Loucy (cell line): ENCODE data around the gene TMEM132A.

Experiments used
- H2AFZ ChIP-seq: fragments of 200-600 bp; sonication (generic); 2 replicates; pipeline ENCODE4 v1.6.0; 2016; ENCODE audit warnings: antibody characterized with exemption, mild to moderate bottlenecking, low read length, moderate library complexity
- H3F3A ChIP-seq: fragments of 200-600 bp; 2 replicates; pipeline ENCODE4 v1.6.0; 2016; ENCODE audit warnings: antibody characterized with exemption, low read depth, mild to moderate bottlenecking
- H3K27me3 ChIP-seq: fragments of 200-600 bp; sonication (generic); 2 replicates; pipeline ENCODE4 v1.6.1; 2014; ENCODE audit warnings: low read length, mild to moderate bottlenecking; ENCODE audit not compliant: insufficient read depth, poor library complexity, severe bottlenecking
- H3K36me3 ChIP-seq: fragments of 200-600 bp; sonication (generic); 2 replicates; pipeline ENCODE4 v1.6.1; 2016; ENCODE audit warnings: low read length; ENCODE audit not compliant: insufficient read depth
- H3K4me1 ChIP-seq: fragments of 200-600 bp; sonication (generic); 2 replicates; pipeline ENCODE4 v1.5.1; 2014; ENCODE audit warnings: low read length, mild to moderate bottlenecking; ENCODE audit not compliant: insufficient read depth, poor library complexity, severe bottlenecking
- H3K4me2 ChIP-seq: fragments of 200-600 bp; sonication (generic); 2 replicates; pipeline ENCODE4 v1.6.0; 2014; ENCODE audit warnings: antibody characterized with exemption, low read length, low read depth, mild to moderate bottlenecking; ENCODE audit not compliant: poor library complexity, severe bottlenecking
- H3K4me3 ChIP-seq: fragments of 200-600 bp; sonication (generic); 2 replicates; pipeline ENCODE4 v1.5.1; 2014; ENCODE audit warnings: low read length, mild to moderate bottlenecking, mixed read lengths; ENCODE audit not compliant: poor library complexity, severe bottlenecking
- H3K79me2 ChIP-seq: fragments of 200-600 bp; sonication (generic); 2 replicates; pipeline ENCODE4 v1.6.1; 2014; ENCODE audit warnings: low read length; ENCODE audit not compliant: insufficient read depth
- H3K9ac ChIP-seq: fragments of 200-600 bp; sonication (generic); 2 replicates; pipeline ENCODE4 v1.6.0; 2014; ENCODE audit warnings: mild to moderate bottlenecking, low read depth, low read length, moderate library complexity; ENCODE audit not compliant: poor library complexity, severe bottlenecking
- H3K9me2 ChIP-seq: fragments of 200-600 bp; sonication (generic); replicated peaks from 2 replicates; pipeline ENCODE4 v1.6.1; 2016; ENCODE audit warnings: low read depth, low read length, mixed read lengths
- H3K9me3 ChIP-seq: fragments of 200-600 bp; sonication (generic); 2 replicates; pipeline ENCODE4 v1.6.1; 2014; ENCODE audit warnings: mild to moderate bottlenecking, antibody characterized with exemption, low read length, low read depth; ENCODE audit not compliant: insufficient read depth
- H4K20me1 ChIP-seq: fragments of 200-600 bp; sonication (generic); 2 replicates; pipeline ENCODE4 v1.6.0; 2014; ENCODE audit warnings: antibody characterized with exemption, low read length, mild to moderate bottlenecking; ENCODE audit not compliant: insufficient read depth, poor library complexity, severe bottlenecking
- EZH2phosphoT487 ChIP-seq: fragments of 200-600 bp; IDR thresholded peaks from 2 replicates; pipeline ENCODE4 v1.6.1; 2018; ENCODE audit warnings: antibody characterized with exemption, mild to moderate bottlenecking, moderate library complexity, borderline replicate concordance
- TF ChIP-seq, protein P1 (sequence below): fragments of 200-600 bp; sonication (generic); conservative IDR thresholded peaks from 2 replicates; pipeline ENCODE4 v1.5.1; 2014; ENCODE audit warnings: mild to moderate bottlenecking, antibody characterized with exemption, low read length

The TMEM132A gene

DNA sequence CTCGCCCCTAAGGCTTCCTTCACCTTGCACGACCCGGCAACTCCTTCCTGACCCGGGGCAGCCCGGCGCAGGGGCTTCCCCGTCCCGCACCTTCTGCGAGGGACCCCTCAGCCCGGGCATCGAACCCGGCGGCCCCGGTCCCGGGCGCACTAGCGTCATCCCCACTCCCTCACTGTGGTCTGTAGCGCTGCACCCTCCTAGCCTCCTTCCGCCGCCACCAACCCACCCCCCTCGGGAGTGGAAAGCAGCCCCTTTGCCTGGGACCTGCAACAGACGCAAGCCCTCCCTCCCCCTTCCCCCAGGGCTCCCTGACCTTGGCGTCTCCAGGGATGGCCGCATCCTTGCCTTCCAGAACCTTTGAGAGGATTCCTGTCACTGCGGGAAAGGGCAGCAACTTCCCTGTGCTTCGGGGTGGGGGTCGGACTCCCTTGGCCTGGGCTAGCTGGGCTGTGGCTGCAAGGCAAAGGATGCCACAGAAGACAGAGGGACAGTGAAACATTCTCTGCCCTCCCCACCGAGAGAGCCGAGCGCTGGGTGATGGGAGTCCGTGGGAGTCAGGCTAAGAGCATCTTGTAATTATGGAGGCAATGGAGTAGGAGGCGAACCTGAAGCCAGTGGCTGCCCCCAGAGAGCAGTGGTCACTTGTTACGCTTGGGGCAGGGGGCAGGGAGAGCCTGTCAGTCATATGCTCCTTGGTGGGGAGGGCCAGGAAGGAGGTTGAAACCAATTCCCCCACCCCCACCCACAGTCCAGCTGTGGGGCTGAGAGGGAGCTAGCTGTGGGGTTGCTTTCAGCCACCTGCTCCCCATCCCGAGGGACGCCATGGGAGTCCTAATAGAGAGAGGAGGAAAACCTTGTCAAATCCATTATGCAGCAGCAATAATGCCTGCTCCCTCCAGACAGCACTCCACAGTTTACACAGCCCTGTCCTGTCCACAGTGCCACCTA lies 920 bp downstream of the TMEM132A start:
- Histone ChIP-seq H3K9me3 (no peaks in the 10 kb centered on the region), H3K4me3 (peak overlapping the region; percentile 72), H3K36me3 (peaks cover 31% of the 10 kb centered on the region; the same call in 1 of the 2 replicates), H3F3A (no peaks in the 10 kb centered on the region), H2AFZ (0 out of 2 replicates have a peak overlapping the region, but pooled peaks have one; percentile 54), H4K20me1 (no peaks in the 10 kb centered on the region), H3K79me2 (no peaks in the 10 kb centered on the region; the same call in 1 of the 2 replicates), H3K9me2 (no peaks in the 10 kb centered on the region), H3K27me3 (no peaks in the 10 kb centered on the region), H3K4me2 (peak overlapping the region; percentile 70), H3K4me1 (peaks cover 18% of the 10 kb centered on the region), H3K9ac (peak overlapping the region; percentile 26)
- no peak for TF ChIP-seq EZH2phosphoT487
- TF ChIP-seq, protein P1, sequence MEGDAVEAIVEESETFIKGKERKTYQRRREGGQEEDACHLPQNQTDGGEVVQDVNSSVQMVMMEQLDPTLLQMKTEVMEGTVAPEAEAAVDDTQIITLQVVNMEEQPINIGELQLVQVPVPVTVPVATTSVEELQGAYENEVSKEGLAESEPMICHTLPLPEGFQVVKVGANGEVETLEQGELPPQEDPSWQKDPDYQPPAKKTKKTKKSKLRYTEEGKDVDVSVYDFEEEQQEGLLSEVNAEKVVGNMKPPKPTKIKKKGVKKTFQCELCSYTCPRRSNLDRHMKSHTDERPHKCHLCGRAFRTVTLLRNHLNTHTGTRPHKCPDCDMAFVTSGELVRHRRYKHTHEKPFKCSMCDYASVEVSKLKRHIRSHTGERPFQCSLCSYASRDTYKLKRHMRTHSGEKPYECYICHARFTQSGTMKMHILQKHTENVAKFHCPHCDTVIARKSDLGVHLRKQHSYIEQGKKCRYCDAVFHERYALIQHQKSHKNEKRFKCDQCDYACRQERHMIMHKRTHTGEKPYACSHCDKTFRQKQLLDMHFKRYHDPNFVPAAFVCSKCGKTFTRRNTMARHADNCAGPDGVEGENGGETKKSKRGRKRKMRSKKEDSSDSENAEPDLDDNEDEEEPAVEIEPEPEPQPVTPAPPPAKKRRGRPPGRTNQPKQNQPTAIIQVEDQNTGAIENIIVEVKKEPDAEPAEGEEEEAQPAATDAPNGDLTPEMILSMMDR = no peak

GRCh38 chr11:60925868-60926267 lies 1.6 kb downstream of the TMEM132A start:
- Histone ChIP-seq H3K4me2 (no peak overlapping the region), H3K4me3 (no peak overlapping the region)

DNA sequence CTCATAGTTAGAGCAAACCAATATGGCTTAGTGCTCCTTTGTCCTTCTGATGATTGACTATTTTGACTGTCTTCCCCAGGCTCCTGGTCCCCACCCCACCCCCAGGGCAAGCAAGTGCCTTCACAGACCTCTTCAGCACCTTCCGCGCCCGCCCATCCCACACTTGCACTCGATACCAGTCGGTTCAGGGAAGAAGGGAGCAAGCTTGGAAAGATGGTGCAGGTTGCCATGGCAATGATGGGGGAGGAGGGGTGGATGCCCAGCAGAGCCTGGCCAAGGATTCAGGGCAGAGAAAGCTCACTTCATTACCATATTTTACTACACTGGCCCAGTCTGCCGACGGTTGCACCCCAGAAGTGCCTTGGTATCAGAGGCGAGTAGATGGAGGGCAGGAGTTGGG lies 2.2 kb downstream of the TMEM132A start:
- Histone ChIP-seq H2AFZ (no peak overlapping the region), H3K79me2 (no peaks in the 10 kb centered on the region), H3K27me3 (no peaks in the 10 kb centered on the region), H3K9me3 (no peaks in the 10 kb centered on the region), H3F3A (no peaks in the 10 kb centered on the region), H3K4me1 (peaks cover 18% of the 10 kb centered on the region), H3K4me3 (no peak overlapping the region), H3K4me2 (no peak overlapping the region), H3K9ac (no peak overlapping the region), H4K20me1 (no peaks in the 10 kb centered on the region), H3K9me2 (no peaks in the 10 kb centered on the region), H3K36me3 (peaks cover 18% of the 10 kb centered on the region; the same call in 1 of the 2 replicates)
- no peak for TF ChIP-seq EZH2phosphoT487
- TF ChIP-seq, protein P1 = no peak

More at GRCh38 chr11:60925868-60926267, 1.6 kb downstream of the TMEM132A start:
- Histone ChIP-seq H3F3A (no peaks in the 10 kb centered on the region), H3K27me3 (no peaks in the 10 kb centered on the region), H3K9ac (no peak overlapping the region), H3K36me3 (peaks cover 24% of the 10 kb centered on the region; the same call in 1 of the 2 replicates), H2AFZ (no peak overlapping the region), H3K79me2 (no peaks in the 10 kb centered on the region), H3K9me2 (no peaks in the 10 kb centered on the region), H4K20me1 (no peaks in the 10 kb centered on the region), H3K4me1 (peaks cover 18% of the 10 kb centered on the region), H3K9me3 (no peaks in the 10 kb centered on the region)
- TF ChIP-seq EZH2phosphoT487 = no peak
- TF ChIP-seq, protein P1 = no peak
